ENCODE data around the gene PRR5L.
A peak's percentile ranks its signal among the peaks of the same experiment; 100 is the strongest.

PRR5L gene

DNA sequence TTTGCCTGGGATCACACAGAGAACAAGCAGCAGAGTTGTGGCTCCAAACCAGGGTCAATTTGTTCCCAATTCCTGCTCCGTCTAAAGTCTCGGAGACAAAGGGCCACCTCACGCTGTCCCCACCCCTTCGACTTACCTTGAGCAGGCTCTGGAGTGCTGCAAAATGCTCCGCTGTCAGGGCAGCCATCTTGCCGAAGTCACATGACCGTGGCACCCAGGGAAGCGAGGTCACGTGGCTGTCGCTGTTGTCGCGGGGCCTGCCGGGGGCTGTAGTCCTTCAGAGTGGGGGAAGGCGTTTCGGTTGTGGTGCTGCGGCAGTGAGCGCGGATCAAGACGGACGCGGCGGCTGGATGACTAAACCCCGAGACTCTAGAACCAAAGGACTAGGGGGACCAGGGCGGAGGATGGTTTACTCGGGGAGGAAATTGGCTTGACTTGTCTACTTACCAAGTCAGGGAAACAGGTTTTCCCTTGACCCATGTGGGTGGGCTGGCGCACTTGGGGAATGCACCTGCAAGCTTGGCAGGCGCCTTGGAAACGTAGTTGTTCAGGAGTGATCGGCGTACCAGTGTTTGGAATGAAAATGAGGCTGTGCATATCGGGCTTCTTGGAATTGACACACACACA lies 6.7 kb upstream of the PRR5L start, which contains the start of gene COMMD9:
Gene COMMD9 (minus strand): TSS at position 199 of the 627 bp plus-strand sequence. CDS start 12 bp downstream, at position 187.
- no peak within 1 kb of the TSS for H2BK120ac ChIP-seq (ENCODE audit: low read depth, low read length)

DNA sequence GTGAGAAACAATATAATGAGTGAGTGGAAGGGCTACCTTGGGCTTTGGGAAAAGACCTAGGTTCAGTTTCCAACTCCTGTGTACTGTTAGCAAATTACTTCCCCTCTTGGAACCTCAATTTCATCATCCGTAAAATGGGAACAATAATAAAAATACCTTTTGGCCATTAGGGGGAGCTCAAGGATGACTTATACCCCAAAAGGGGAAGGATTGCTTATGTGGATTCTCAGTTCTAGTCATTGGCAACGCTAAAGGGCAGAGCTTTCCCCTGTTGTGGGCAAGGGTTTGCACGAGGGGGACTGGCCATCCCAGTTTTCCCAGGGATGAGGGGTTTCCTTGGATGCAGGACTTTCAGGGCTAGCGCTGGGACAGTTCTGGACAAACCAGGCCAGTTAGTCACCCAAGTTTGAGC lies 3.8 kb upstream of the PRR5L start:
- Histone ChIP-seq H2BK15ac (ENCODE audit: low read length) (no peak overlapping the region), H2AK5ac (ENCODE audit: low read depth, low read length) (no peak overlapping the region), H4K8ac (ENCODE audit: low read depth, low read length) (no peak overlapping the region), H2BK12ac (ENCODE audit: low read length) (no peak overlapping the region), H3K9ac (ENCODE audit: low read depth, low read length, poor library complexity) (no peak overlapping the region), H3K79me1 (ENCODE audit: low read depth, low read length) (no peaks in the 10 kb centered on the region), H2BK5ac (ENCODE audit: low read length) (no peak overlapping the region), H3K4me2 (ENCODE audit: insufficient read depth, low read length, poor library complexity, severe bottlenecking) (no peak overlapping the region), H3K4me1 (ENCODE audit: control insufficient read depth in 2 of 2, insufficient read depth in 1 of 2, low read depth in 1 of 2, low read length in 2 of 2) (peaks cover 7 to 16% of the 10 kb centered on the region in 2 donors), H3K27ac (replicated peaks; ENCODE audit: low read length) (no peak overlapping the region), H3K18ac (ENCODE audit: low read length) (no peak overlapping the region), H4K91ac (ENCODE audit: low read depth, low read length, poor library complexity) (no peak overlapping the region), H3K23ac (ENCODE audit: low read depth, low read length, poor library complexity) (no peak overlapping the region), H3K36me3 (replicated peaks in 1 of 2; ENCODE audit: control insufficient read depth in 2 of 2, insufficient read depth in 2 of 2, low read length in 2 of 2) (no peaks in the 10 kb centered on the region), H2BK120ac (ENCODE audit: low read depth, low read length) (no peak overlapping the region), H2AFZ (ENCODE audit: low read length) (no peak overlapping the region), H3K27me3 (ENCODE audit: control insufficient read depth in 3 of 3, insufficient read depth in 3 of 3, low read depth in 1 of 3, low read length in 3 of 3) (no peaks in the 10 kb centered on the region), H3K14ac (ENCODE audit: low read length) (no peak overlapping the region), H3K4ac (ENCODE audit: low read length) (no peak overlapping the region), H3K9me3 (replicated peaks in 1 of 2; ENCODE audit: control insufficient read depth in 2 of 2, insufficient read depth in 1 of 2, low read depth in 1 of 2, low read length in 2 of 2) (peaks cover 0 to 7% of the 10 kb centered on the region in 2 donors), H3K4me3 (ENCODE audit: low read length in 2 of 2) (no peak overlapping the region)
- WGBS, 2 donors (ENCODE audit: extremely low coverage in 2 of 2, insufficient read length in 2 of 2, insufficient replicate concordance in 1 of 2), result no CpG with 5 or more reads among the region's 4 CpGs
- DNase-seq (ENCODE audit: low spot score), result no peak

More for the DNA sequence above, 6.7 kb upstream of the PRR5L start, which contains the start of gene COMMD9:
- no CpG with 5 or more reads among the region's 31 CpGs for WGBS, 2 donors (ENCODE audit: extremely low coverage in 2 of 2, insufficient read length in 2 of 2, insufficient replicate concordance in 1 of 2)
- Histone ChIP-seq H3K4me2 (ENCODE audit: insufficient read depth, low read length, poor library complexity, severe bottlenecking) (peak within 1 kb of the TSS; percentile 75), H3K36me3 (replicated peaks in 1 of 2; ENCODE audit: control insufficient read depth in 2 of 2, insufficient read depth in 2 of 2, low read length in 2 of 2) (no peaks in the 10 kb centered on the region), H3K79me1 (ENCODE audit: low read depth, low read length) (no peaks in the 10 kb centered on the region), H3K14ac (ENCODE audit: low read length) (no peak within 1 kb of the TSS), H3K4ac (ENCODE audit: low read length) (no peak within 1 kb of the TSS), H3K4me3 (ENCODE audit: low read length in 2 of 2) (peak within 1 kb of the TSS; percentile 68 to 85), H3K27me3 (ENCODE audit: control insufficient read depth in 3 of 3, insufficient read depth in 3 of 3, low read depth in 1 of 3, low read length in 3 of 3) (no peaks in the 10 kb centered on the region), H3K9me3 (replicated peaks in 1 of 2; ENCODE audit: control insufficient read depth in 2 of 2, insufficient read depth in 1 of 2, low read depth in 1 of 2, low read length in 2 of 2) (peaks cover 0 to 4% of the 10 kb centered on the region in 2 donors), H3K9ac (ENCODE audit: low read depth, low read length, poor library complexity) (peak within 1 kb of the TSS; percentile 71), H2AK5ac (ENCODE audit: low read depth, low read length) (no peak within 1 kb of the TSS), H2BK5ac (ENCODE audit: low read length) (no peak within 1 kb of the TSS), H3K4me1 (ENCODE audit: control insufficient read depth in 2 of 2, insufficient read depth in 1 of 2, low read depth in 1 of 2, low read length in 2 of 2) (peaks cover 2 to 3% of the 10 kb centered on the region in 2 donors), H3K18ac (ENCODE audit: low read length) (peak within 1 kb of the TSS; percentile 6), H2AFZ (ENCODE audit: low read length) (peak within 1 kb of the TSS; percentile 90), H3K27ac (replicated peaks; ENCODE audit: low read length) (no peak within 1 kb of the TSS), H2BK12ac (ENCODE audit: low read length) (no peak within 1 kb of the TSS), H4K8ac (ENCODE audit: low read depth, low read length) (no peak within 1 kb of the TSS), H3K23ac (ENCODE audit: low read depth, low read length, poor library complexity) (no peak within 1 kb of the TSS), H2BK15ac (ENCODE audit: low read length) (no peak within 1 kb of the TSS), H4K91ac (ENCODE audit: low read depth, low read length, poor library complexity) (no peak within 1 kb of the TSS)
- peak; percentile 88 for DNase-seq (ENCODE audit: low spot score)

DNA sequence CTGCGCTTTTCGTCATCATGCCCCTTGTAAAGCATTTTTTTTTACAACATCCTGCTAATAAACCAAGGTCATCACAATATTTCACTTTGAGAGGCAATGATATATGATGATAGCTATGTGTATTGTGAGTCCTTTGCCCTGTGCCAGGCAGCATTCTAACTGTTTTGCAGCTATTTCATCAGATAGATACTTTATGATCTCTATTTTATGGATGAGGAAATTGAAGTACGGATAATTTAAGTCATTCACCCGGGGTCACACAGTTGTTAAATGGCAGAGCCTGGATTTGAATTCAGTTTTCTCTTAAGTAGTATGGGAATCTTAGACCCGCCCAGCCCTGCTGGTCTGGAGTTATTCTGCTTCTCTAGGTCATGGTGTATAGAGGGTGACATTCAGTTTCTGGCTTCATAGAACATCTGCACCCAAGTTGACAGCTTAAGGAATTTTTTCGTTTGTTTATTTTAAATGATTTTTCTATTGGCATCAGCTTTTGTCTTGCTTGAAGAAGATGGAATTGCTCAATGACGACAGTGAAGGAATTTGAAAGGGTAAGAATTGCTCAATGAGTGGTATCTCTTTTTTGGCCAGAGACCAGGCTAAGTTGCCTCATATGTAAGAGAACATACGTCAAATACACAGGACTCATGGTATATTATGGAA lies 926 bp downstream of the PRR5L start:
- Histone ChIP-seq H3K4me3 (ENCODE audit: low read length in 2 of 2) (no peak overlapping the region), H3K23ac (ENCODE audit: low read depth, low read length, poor library complexity) (no peak overlapping the region), H2BK120ac (ENCODE audit: low read depth, low read length) (no peak overlapping the region), H2BK15ac (ENCODE audit: low read length) (no peak overlapping the region), H3K4ac (ENCODE audit: low read length) (no peak overlapping the region), H3K27me3 (ENCODE audit: control insufficient read depth in 3 of 3, insufficient read depth in 3 of 3, low read depth in 1 of 3, low read length in 3 of 3) (no peaks in the 10 kb centered on the region), H3K36me3 (replicated peaks in 1 of 2; ENCODE audit: control insufficient read depth in 2 of 2, insufficient read depth in 2 of 2, low read length in 2 of 2) (no peaks in the 10 kb centered on the region), H3K9me3 (replicated peaks in 1 of 2; ENCODE audit: control insufficient read depth in 2 of 2, insufficient read depth in 1 of 2, low read depth in 1 of 2, low read length in 2 of 2) (peaks cover 0 to 21% of the 10 kb centered on the region in 2 donors), H3K27ac (replicated peaks; ENCODE audit: low read length) (no peak overlapping the region), H2AK5ac (ENCODE audit: low read depth, low read length) (no peak overlapping the region), H4K8ac (ENCODE audit: low read depth, low read length) (no peak overlapping the region), H2BK12ac (ENCODE audit: low read length) (no peak overlapping the region), H2AFZ (ENCODE audit: low read length) (no peak overlapping the region), H3K4me1 (ENCODE audit: control insufficient read depth in 2 of 2, insufficient read depth in 1 of 2, low read depth in 1 of 2, low read length in 2 of 2) (peaks cover 5 to 13% of the 10 kb centered on the region in 2 donors), H3K14ac (ENCODE audit: low read length) (no peak overlapping the region), H4K91ac (ENCODE audit: low read depth, low read length, poor library complexity) (no peak overlapping the region), H3K18ac (ENCODE audit: low read length) (no peak overlapping the region), H2BK5ac (ENCODE audit: low read length) (no peak overlapping the region), H3K4me2 (ENCODE audit: insufficient read depth, low read length, poor library complexity, severe bottlenecking) (no peak overlapping the region), H3K9ac (ENCODE audit: low read depth, low read length, poor library complexity) (no peak overlapping the region), H3K79me1 (ENCODE audit: low read depth, low read length) (no peaks in the 10 kb centered on the region)
- WGBS, 2 donors (ENCODE audit: extremely low coverage in 2 of 2, insufficient read length in 2 of 2, insufficient replicate concordance in 1 of 2), result no CpG with 5 or more reads among the region's 8 CpGs
- DNase-seq (ENCODE audit: low spot score), result no peak

DNA sequence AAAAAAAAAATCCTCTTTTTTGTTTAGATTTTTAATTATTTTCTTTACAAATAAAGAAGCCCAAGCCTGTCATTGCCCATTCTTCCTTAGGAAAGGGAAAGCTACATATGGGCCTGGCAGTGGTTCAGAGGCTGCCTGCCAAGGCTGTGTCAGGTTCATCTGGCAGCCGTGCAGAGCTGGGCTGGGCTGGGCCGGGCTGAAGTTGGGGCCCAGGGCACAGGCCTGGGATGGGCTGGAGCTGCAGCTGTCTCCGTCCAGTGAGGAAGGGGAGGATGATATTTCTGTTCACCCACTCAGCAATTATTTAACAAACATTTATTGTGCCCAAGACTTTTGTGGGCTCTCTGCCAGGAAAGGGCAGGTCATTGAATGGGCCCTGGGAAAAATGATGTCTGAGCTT lies 4.6 kb downstream of the PRR5L start:
- Histone ChIP-seq H2AK5ac (ENCODE audit: low read depth, low read length) (no peak overlapping the region), H3K36me3 (replicated peaks in 1 of 2; ENCODE audit: control insufficient read depth in 2 of 2, insufficient read depth in 2 of 2, low read length in 2 of 2) (no peaks in the 10 kb centered on the region), H3K27ac (replicated peaks; ENCODE audit: low read length) (no peak overlapping the region), H3K4ac (ENCODE audit: low read length) (no peak overlapping the region), H2AFZ (ENCODE audit: low read length) (no peak overlapping the region), H2BK15ac (ENCODE audit: low read length) (no peak overlapping the region), H3K79me1 (ENCODE audit: low read depth, low read length) (no peaks in the 10 kb centered on the region), H2BK120ac (ENCODE audit: low read depth, low read length) (no peak overlapping the region), H4K8ac (ENCODE audit: low read depth, low read length) (no peak overlapping the region), H2BK5ac (ENCODE audit: low read length) (no peak overlapping the region), H3K23ac (ENCODE audit: low read depth, low read length, poor library complexity) (no peak overlapping the region), H3K4me2 (ENCODE audit: insufficient read depth, low read length, poor library complexity, severe bottlenecking) (no peak overlapping the region), H3K4me1 (ENCODE audit: control insufficient read depth in 2 of 2, insufficient read depth in 1 of 2, low read depth in 1 of 2, low read length in 2 of 2) (peaks cover 5 to 10% of the 10 kb centered on the region in 2 donors), H3K4me3 (ENCODE audit: low read length in 2 of 2) (no peak overlapping the region), H3K18ac (ENCODE audit: low read length) (no peak overlapping the region), H3K9ac (ENCODE audit: low read depth, low read length, poor library complexity) (no peak overlapping the region), H3K9me3 (replicated peaks in 1 of 2; ENCODE audit: control insufficient read depth in 2 of 2, insufficient read depth in 1 of 2, low read depth in 1 of 2, low read length in 2 of 2) (peaks cover 0 to 14% of the 10 kb centered on the region in 2 donors), H3K27me3 (ENCODE audit: control insufficient read depth in 3 of 3, insufficient read depth in 3 of 3, low read depth in 1 of 3, low read length in 3 of 3) (no peaks in the 10 kb centered on the region), H3K14ac (ENCODE audit: low read length) (no peak overlapping the region), H4K91ac (ENCODE audit: low read depth, low read length, poor library complexity) (no peak overlapping the region), H2BK12ac (ENCODE audit: low read length) (no peak overlapping the region)
- DNase-seq (ENCODE audit: low spot score), result no peak
- no CpG with 5 or more reads among the region's 3 CpGs for WGBS, 2 donors (ENCODE audit: extremely low coverage in 2 of 2, insufficient read length in 2 of 2, insufficient replicate concordance in 1 of 2)
